SW480 (cell line): ENCODE results near the gene RNU5B-1.

ENCODE experiments used
- DNase-seq: peaks from one replicate; pipeline ENCODE4 v3.0.0-alpha.2; 2016; ENCODE audit warnings: low spot score

The RNU5B-1 gene

DNA sequence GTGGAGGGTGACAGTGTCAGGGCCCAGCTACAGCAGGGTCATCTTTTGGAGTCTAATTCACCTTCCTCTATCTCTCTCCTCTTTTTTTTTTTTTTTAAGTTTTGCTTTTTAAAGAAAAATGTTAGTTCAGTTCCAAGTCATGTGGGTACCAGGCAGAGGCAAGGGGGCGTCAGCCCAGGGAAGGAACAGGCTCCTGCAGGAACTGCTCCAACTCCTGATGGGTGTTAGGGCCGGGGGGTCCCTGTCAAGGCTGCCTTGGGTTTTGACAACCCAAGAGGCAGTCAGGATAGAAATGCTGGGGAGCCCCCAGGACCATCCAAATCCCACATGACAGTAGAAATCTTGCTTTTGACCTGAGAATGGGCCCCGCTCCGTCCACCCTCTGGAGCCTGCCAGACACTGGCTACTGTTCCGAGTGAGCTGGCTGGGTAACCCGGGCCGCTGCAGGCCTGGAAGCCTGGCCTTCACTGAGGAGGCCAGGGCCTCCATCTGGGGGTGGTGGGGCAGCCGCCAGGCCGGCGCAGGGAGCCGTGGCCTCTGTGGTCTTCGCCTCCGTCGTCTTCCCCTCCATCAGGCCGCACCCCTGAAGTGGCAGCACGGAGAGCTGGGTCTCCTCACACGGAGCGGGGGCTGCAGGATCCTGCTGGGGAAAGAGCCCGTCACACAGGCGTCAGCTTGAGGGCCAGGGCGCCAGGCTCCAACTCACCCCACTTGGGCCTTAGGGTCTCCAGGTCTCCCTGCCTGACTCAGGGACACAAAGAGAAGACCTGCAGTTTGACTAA is 24.2 kb downstream of the RNU5B-1 start:
- no peak for DNase-seq

DNA sequence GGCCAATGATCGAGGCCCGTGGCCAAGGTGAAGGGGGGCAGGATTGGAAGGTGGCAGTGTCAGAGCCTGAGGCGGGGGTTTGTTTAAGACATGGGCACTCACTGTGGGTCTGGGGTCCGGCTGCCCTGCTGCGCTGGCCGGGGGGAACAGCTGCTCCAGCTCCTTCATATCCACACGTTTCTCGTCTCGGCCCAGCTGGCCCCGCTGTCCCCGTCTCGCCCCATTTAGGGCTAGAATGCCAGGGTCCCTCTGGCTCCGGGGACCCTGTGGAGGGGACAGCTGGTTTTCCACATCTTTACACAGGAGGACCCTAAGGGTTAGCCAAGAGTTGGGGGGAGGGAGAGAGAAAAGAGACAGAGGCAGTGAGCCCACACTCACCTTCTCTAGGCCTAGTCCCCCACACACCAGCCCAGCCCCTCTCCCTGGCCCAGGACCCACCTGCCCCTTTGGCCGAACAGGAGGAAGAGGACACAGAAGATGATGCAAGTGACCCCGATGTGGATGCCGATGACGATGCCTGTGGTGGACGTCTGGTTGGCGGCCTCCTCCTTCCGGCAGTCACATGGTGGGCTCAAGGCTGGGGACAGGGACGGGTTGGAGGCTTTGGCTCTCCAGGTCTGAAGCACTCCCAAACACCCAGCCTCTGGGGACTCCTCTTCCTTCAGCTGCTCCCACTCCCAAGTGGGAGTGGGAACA is 25.0 kb downstream of the RNU5B-1 start:
- no peak for DNase-seq

DNA sequence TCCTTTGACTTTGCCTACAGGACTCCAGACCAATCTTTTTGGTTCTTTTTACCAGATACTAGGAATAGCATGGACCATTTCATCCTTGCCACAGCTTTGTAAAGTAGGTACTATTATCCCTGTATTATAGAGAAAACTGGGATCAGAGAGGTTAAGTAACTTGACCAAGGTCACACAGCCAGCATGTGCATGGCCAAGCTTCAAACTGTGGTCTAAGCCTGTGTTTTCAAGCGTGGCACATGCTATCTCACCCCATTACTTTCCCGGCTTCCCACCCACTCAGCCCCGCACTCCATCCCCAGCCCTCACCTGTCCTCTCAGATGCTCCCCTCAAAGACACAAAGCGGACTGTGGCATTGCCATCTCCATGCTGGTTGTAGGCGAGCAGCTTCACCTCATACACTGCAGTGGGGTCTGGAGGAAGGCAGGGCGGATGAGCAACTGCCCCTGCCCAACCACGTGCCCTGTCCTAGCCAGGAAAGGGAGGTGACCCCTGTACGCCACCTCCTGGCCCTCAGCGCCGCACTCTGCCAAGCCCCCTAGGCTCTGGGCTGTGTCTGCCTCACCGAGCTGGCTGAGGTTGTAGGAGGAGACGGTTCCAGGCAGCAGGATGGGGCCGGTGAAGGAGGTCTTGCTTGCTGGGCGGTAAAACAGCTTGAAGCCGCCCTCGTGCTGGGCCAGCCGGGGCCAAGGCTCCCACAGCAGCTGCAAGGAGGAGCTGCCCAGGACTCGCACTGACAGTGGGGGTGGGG is 25.7 kb downstream of the RNU5B-1 start:
- DNase-seq: no peak

DNA sequence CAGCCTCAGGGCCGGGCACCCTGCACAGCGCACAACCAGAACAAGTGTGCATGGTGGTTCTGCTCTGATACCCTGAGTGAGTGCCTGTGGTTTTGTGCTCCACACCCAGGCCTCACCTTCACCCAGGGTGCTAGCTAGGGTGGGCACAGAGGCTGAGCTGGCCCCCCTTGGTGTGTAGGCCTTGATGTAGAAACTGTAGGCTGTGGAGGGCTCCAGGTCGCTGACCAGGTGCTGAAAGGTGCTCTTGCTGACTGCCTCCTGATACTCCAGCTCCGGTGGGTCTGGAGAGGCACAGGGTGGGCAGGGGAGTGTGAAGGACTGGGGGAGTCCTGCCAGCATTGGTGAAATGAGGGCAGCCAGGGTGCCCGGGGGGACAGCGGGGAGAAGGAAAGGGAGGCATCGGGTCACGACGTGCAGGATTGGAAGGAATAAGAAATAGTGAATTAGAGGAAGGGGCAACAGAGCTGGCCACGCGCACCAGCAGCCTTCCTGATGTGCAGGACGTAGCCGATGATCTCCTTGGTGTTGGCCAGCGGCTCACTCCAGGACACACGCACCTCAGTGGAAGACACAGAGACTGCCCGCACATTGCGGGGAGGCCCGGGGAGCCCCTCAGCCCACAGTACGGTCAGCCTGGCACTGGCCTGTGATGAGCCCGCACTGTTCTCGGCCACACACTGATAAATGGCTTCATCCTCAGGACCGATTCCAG is 26.6 kb downstream of the RNU5B-1 start:
- DNase-seq: no peak

DNA sequence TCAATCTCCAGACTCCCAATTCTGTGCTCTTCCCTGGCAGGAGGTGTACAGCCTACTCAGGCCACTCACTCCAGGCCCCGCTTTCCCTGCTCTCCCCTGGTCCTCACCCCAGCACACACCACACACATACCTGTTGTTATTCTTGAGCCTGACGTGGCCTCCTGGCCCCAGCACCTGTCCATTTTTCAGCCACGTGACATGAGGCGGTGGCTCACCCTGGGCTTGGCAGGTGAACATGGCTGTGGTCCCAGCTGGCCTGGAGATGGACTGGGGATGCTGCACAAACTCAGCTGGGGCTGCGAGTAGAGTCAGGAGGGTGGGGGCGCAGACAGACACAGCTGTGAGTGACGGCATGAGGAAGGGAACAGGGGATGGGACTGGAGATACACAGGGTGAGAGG is 27.3 kb downstream of the RNU5B-1 start:
- DNase-seq: no peak

DNA sequence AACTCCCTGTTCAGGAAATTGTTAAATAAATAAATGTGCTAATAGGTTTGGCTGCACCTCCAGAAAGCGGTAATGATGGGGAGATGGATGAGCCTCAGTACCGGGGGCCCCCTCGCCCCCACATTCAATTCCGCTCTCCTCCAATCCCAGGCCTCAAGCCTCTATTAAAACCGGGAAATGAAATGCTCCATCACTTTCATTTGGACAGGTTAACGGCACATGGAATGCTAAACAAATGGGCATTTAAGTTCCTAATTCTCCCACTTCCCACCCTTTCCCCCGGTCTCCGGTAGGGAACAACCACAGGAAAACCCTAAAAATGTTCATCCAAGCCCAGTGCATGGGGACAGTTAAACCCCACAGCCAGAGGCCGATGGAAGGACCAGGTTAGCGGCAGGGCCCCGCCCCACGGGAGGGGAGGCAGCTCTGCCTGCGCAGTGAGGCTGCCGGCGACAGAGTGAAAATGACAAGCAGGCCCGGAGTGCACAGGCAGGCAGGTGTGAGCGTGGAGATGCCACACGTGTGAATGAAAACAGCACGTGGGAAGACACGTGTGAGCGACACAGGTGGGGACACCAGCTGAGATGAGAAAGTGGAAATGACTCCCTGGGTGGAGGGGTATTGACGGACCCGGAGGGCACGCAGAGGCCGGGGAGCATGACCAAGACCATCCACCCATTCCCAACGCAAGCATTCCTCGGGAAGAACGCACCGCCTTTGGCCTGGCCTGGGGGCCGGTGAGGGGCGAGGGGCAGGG is 28.1 kb downstream of the RNU5B-1 start:
- no peak for DNase-seq

DNA sequence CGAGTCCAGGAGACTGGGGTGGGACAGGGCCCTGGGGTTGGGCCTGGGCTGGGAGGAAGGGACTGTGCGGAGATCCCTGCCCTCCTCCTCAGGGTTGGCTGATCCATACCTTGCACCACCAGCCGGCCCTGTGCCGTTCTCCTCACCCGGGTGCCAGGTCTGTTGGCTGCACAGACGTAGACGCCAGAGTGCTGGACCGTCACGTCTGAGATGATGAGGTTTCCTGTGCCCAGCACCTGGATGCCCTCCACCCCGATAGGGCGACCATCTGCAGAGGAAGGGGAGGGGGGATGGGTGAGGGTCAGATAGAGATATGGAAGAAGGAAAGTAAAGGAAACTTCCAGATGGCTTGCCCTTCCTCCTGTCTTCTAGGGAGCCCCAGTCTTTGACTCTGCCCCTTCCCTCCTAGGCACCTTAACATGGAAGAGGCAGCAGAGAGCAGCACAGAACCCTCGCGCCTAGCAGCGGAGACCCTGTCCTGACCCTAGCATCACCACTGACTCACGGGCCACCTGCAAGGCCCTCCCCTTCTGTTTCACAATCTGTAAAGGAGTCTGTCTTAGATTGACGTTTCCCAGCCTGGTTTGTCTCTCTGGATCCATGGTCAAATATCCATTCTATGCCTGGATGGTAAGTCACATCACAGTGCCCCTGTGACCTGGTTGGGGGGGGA is 28.8 kb downstream of the RNU5B-1 start:
- no peak for DNase-seq

DNA sequence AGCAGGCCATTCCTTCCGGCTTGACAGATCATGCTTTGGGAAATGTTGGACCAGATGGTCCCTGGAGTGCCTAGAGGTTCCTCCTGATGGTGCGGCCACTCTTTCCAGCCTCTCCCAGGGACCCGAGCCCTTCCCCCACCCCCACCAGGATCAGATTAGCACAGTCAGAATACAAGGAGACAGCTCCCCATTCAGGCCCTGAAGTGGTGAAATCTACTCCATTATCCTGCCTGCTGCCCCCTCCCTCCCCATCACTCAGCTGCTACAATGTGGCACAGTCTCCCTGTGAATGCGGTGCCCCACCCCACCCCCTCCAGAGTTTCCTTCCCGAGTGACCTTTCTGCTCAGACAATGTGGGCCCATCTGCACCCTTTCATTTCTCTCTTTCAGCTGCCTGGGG is 29.4 kb downstream of the RNU5B-1 start:
- no peak for DNase-seq

DNA sequence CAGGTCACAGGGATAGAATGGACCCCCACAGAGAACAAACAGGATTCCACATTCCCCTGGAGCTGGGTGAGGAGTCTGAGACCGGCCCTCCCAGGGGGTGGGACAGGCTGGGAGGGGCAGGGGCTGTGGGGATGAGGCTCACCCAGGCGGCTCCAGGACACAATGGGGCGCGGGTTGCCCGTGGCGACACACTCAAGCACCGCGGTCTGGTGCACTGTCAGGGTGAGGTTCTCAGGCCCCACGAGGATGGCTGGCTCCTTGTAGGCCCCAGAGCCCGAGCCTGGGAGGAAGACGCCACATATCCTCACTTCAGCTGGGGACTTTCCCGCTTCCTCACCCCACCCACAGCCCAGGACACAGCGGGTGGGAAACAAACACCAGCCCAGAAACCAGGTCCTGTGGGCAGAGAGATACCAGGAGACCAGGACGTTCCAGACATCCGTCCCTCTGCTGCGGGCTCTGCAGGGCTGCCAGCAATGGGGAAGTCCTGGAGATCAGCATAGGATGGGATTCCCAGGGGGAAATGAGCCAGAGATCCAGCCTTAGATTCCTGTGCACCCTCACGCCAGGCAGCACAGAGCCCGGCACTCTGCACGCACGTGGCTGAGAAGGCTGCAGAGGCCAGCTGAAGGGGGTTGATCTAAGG is 30.2 kb downstream of the RNU5B-1 start:
- DNase-seq: no peak

DNA sequence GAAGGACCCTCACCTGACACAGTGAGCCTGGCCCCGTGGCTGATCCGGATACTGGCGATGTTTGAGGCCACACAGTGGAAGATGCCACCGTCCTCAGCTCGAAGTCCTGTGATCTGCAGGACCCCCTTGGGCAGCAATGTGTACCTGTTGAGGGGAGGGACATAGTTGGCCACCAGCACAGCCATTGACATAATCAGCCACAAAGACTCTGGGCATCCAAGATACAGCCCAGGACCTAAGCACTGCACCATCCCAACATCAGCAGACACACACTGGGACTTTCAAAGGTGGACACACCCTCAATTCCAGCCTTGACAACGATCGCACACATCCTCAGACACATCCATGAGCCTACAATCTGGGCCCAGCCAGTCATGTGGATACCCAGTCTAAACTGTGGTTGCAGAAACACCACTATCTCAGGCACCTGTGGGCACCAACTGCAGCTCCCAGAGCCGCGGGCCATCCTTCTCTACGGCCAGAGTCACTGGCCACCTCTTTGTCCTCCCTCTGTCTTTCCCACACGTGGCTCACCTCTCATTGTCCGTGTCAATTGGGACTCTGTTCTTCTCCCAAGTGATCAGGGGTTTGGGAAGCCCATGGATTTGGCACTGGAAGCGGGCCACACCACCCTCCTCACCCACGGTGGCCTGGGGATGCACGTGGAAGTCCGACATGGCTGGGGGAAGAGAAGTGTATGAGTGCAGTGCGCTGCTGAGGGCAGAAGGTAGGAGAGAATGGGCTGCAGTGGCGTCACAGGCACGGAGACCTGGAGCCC is 31.0 kb downstream of the RNU5B-1 start:
- DNase-seq: no peak

DNA sequence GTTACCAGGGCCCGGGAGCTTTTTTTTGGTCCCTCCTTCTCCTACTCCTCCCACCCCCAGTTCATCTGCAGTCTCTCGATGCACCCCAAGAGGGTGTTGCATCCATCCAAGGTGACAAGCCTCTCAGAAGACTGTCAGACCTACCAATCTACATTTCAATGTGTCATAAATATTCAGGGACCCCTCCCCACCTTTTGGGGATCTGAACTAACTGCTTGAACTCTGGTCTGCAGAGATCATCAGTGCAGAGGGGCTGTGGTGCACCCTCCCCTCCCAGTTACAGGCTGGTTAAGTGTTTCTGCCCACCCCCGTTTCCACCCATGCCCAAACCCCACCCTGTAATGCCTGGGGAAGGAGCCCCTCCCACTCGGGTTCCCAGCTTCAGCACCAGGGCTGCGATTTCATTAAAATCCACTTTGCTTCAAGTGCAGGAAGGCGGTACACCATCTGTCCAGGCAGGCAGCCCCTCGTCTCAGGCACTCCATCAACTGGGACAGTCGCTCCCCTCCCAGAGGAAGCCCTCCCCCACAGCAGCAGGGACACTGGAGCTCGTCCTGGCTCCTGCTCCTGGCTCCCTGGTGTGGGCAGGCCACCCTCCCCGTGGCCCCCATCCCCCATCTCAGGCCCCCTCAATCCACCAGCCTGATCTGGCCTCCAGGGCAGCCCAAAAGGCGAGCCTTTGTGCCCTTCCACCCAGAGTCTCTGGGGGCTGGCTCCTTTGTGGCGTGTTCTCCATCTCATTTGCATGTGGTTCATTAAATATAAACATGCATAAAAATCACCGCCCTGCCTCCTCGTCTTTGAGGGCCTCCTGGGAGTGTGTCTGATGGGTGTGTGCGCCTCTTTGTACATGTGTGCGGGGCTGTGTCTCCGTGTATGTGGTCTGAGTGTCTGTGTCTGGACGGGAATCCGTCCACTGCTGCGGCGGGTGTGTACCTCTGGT is 32.3 kb downstream of the RNU5B-1 start:
- DNase-seq: no peak

DNA sequence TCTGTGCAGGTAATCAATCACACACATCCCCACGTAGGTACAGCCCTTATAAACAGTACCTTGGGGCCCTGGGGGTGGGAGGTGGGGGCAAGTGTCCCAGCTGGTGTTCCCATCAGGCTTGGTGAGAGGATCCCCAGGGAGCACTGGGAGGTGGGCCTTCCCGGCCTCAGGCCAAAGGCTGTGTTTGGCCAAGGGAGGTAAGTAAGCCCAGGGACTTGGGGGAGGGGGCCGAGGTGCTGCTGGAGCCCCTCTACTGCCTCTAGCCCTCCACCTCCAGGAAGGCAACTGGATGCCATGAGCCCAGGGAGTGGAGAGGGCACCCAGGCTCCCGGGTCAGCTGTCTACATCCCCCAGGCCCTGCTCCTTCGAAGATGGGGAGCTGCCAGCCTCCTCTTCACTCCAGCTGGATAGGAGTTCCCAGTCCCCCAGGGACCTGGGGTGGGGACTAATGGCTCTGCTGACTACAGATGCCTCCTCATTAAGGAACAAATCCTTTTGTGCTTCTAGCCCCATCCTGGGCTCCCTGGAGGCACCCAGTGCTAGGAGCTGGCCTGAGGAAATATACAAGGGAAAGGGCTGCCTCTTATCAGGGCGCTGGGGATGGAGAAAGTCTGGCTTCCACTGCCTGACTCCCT is 33.1 kb downstream of the RNU5B-1 start:
- DNase-seq: no peak

DNA sequence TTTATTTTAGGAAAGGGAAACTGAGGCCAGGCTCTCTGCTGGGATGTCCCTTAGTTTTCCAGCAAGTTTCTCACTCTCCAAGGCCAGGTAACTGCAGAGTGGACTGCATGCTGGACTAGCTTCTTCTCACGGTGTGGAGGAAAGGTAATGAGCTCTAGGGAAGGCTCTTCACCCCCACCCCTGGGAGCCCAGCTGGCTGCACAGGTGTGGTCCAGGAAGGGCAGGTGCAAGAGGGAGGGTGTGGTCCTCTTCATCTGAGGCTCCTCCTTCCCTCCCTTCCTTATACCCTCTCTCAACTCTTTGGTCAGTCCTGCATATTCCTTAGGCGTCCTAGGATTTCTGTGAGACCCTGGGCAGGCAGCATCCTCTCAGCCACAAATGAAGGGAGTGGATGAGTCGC is 33.9 kb downstream of the RNU5B-1 start:
- no peak for DNase-seq

DNA sequence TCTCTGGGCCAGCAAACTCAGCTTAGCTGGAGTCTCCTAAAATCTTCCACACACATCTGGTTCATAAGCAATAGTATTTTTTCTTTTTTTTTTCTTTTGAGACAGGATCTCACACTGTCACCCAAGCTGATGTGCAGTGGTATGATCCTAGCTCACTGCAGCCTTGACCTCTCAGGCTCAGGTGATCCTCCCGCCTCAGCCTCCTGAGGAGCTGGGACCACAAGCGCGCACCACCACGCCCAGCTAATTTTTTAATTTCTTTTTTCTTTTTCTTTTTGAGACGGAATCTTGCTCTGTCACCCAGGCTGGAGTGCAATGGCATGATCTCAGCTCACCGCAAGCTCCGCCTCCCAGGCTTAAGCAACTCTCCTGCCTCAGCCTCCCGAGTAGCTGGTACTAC is 34.3 kb downstream of the RNU5B-1 start:
- DNase-seq: no peak

DNA sequence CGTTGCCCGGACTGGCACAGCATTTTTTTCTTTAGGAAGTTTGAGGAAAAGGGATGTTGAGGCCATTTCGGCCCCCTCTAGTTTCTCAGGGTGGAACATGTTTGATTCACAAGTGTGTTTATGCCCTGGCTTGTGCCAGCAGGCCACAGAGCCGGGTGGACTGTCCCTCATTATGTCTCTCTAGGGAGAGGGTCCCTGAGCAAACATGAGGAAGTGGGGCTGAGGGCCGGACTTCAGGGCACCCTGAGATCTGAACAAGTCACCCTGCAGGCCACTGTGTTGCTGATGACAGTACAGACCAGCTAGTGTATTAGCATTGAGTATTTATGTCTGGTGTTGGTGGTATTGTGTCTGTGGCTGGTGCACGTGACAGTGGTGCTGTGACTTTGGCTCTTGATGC is 34.9 kb downstream of the RNU5B-1 start:
- no peak for DNase-seq

DNA sequence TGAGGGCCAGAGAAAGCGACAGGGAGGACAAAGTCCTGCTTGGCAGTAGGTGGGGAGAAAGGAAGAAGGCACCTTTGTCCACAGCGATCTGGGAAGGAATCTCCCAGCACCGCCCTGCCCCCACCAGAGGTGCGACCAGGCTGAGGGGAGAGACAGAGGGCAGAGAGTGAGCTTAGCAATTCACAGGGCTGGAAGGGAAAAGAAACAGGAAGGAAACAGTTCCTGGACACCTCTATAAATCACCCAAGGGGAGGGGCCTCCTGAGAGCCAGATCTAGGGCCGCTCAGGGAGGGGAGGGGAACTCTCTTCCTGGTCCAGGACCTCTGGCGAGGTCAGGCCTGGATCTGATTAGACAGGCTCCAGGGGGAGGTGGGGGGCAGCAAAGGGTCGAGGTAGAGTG is 35.4 kb downstream of the RNU5B-1 start:
- no peak for DNase-seq

DNA sequence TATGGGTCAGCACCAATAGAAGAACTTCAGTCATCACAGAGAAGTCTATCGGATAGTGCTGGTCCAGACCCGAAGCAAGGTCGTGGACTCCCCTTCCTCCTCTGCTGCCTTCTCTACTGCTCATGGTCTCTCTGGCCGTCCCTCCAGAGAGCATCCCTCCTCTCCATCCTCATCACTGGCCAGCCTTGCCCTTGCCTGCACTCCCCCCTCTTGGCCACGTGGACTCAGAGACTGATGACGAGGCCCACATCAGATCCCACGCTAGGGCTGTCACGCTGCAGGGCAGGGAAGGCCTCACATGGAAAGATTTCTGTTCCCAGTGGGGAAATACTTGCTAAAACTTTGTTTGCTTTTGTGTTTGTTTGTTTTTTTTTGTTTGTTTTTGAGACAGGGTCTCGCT is 38.0 kb downstream of the RNU5B-1 start:
- no peak for DNase-seq

DNA sequence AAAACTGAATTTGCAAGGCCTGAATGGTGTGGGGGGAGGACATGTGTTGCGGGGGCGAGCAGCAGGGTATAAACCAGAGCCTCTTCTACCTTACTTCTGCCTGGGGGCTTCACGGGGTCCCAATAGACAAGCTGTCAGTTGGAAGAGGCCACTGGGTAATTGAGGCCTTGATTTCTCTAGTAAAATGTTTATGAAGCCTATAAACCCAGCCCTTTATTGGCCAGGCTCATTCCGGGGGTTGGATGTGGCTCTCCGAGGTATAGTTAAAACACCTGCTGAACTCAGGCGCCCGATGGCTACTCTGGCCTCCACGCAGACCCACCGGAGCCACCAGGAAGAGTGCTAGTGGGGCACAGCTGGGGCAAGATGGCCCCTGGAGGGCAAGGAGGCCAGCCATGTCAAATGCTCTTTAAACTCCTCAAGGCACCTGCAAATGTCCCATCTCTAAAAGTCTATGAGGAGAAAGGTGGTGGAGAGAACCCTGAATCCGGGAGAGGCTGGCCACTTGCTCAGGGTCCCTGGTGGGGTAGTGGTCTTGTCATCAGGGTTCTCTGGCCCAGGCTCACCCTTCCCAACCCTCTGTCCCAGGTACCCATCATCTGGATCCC is 39.0 kb downstream of the RNU5B-1 start:
- DNase-seq: no peak
